GM18511 (cell line): ENCODE results near the gene EXOC4.
"Not testable (repeated sequence)": the region's sequence is repeated elsewhere in the genome, so short reads cannot be mapped to it uniquely, and the experiment has no call there.

Experiments
- ATAC-seq: cut with Tn5 transposase; IDR thresholded peaks from one replicate; pipeline ENCODE4 v1.9.1; 2021; ENCODE audit warnings: mild to moderate bottlenecking, moderate library complexity; ENCODE audit not compliant: unreplicated experiment

EXOC4 gene

DNA sequence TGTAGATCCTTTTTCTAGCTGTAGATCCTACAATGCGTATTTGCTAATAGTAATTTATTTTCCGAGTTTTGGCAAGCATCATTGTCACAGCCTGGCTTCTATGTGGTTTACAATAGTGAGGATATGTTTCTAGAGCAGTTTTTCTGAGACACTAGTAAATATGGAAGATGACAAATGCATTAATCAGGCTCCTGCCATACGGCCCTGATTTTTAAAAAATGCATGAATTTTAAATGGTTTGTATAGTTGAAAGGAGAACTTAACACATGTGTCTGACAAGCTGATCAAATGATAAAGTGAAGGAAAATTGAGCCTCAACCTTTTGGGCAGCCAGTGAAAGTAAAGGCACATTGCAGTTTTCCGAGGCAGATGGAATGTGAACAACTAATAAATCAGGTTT lies 354.1 kb downstream of the EXOC4 start:
- no peak for ATAC-seq

DNA sequence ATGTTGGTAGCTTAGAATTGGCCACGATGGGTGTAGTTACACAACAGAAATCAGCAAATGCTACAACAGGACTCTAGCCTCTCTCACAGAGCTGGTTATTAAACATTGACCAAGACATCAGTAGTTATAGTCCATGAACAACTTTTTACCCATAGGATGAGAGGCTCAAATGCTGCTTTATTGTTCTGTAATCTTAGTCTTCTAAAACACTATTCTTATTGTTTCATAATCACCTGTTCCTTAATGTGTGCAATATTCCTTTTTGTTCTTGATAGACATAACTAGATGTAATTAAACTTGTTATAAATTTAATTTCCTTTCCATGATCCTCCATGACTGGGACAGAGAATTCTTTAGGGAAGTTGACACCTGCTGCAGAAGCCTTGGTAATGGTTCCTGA lies 356.9 kb downstream of the EXOC4 start:
- ATAC-seq, result no peak

DNA sequence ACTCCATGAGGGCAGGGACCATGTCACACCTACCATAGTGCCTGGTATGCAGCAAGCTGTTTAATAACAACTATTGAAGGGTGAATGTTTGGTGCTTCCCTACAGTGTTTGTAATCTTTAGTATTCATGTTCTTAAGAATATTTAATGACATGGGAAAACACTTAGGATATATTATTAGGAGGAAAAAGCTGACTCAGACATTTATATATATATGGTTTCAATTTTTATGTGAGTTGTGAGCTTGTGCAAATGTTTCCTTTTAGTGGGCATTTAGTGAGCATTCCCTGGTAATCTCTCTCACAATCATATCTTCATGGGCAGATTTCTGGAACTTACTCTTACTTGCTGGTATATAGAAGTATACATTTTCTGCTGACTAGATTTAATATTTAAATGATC lies 359.1 kb downstream of the EXOC4 start:
- no peak for ATAC-seq

DNA sequence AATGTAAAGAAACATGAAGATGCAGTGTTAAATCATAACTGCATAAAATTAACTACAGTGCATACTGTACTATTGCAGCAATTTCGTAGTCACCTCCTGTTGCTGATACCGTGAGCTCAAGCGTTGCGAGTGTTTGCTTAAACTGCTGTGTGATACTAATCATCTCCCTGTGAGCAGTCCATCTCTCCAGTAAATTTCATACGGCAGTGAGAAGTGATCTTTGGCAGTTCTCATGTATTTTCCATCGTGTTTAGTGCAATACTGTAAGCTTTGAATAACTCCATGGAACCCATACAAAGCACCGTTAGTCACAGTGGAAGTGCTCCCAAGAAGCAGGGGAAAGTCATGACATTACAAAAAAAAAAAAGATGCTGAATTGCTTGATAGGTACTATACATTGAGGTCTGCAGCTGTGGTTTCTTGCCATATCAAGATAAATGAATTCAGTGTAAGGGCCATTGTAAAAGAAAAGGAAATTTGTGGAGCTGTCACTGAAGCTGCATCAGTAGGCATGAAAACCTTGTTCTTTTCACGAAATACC lies 360.4 kb downstream of the EXOC4 start:
- no peak for ATAC-seq

DNA sequence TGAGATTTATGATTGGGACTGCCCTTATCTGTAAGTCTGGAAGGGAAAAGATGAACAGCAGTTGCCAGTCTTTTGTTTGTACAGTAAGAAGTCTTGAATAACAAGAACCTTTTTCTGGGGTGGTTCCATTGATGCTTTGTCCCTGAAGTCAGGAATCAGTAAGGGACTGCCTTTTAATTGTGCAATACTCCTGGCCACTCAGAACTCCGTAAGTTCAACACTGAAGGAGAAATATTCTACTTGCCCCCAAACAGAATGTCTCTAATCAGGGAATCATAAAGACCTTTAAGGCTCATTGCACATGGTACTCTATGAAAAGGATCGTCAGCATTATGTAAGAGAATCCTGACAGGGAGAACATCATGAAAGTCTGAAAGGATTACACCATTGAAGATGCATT lies 361.4 kb downstream of the EXOC4 start:
- ATAC-seq, result no peak

DNA sequence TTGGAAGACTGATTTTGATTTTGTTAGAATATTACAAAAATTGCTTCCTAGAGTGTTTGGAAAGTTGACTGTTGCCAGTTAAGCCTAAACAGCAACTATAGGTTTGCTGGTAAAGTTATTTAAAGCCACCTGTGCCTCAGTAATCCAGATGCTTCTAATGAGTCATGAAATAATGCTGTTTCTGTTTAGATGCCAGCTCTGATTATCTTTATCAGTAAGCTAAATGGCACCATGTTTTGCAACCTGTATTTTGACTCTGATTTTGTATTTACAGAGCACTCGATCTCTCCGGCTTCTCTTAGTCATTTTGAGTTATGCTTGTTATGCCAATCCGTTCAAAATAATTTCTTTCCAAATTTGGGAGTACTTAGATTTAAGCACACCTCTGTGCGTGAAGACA lies 366.1 kb downstream of the EXOC4 start:
- no peak for ATAC-seq

DNA sequence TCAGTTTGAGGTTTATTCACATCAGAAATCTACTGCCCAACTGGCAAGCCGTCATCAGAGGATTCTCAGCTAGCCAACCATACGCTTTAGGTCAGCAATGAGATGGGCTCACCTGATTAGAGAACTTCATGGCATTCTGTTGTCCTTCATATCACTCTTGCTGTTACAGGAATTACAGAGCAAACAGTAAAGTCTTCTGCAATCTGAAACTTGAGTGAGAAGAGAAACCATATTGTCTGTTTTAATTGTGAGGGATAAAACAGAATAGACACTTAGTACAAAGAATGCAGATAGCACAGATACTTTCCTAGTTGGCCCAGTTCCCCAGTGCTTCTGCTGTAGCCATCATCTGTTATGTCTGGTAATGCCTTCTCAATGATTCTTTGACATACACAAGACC lies 366.6 kb downstream of the EXOC4 start:
- ATAC-seq, result no peak

DNA sequence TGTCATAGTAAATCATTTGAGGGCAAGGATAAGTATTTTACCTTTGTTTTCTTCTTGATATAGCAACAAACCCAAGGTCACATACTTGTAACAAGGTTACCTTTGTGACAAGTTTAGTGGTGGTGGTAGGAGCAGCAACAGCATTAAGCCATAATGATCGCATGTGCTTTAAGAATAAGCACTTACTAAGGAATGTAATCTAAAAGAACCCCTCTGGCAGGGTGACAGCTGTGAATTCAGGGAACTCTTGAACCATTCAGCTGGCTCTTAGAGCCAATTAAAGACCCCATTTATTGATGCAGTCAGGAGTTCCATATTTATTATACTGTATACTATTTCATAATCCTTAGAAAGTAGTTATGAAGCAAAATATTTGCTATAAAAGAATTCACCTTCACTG lies 370.8 kb downstream of the EXOC4 start:
- ATAC-seq, result no peak

DNA sequence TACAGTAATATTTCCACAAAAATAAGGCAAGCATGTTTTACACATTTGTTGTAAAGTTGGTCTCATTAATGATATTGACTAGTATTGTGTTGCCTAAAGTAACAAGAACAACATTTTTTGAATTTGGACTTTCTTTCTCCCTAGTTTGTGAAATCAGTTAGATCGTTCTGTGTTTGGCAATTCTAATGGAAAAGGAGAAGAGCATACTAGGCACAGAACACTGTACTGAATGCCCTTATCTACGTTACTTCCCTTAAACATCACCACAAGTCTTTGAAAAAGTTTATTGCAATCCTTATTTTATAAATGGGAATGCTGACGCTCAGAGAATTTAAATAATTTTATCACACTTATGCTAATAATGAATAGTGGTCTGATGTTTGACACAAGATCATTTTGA lies 372.2 kb downstream of the EXOC4 start:
- ATAC-seq, result no peak

DNA sequence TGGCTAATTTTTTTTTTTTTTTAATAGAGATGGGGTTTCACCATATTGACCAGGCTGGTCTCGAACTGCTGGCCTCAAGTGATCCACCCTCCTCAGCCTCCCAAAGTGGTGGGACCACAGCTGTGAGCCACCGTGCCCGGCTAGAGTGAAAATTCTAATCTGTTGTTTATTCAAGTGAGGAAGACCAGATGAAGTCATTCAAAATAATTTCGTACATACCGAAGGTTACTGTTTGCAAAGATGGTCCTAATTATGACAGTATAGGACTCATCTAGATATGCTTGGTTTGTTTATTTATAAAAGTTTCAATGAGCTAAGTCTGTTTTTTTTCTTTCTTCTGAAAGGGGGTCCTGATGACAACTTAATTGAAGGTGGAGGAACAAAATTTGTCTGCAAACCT lies 376.8 kb downstream of the EXOC4 start:
- no peak for ATAC-seq

DNA sequence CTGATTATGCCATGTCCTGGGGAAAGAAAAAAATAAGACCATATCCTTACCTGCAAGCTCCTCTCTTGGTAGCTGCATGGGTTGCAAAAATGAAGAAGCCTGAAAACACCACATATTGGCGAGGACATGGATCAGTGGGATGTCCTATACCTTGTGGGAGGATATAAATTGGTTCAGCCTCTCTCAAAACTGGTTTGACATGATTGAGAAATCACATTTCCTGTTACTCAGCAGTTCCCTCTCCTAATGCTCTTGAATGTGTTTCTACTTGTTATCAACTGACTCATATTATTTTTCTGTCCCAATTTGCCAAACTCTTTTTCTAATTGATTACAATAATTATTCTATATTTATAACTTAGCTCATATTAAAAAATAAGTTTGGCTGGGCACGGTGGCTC lies 380.2 kb downstream of the EXOC4 start:
- ATAC-seq, result no peak

DNA sequence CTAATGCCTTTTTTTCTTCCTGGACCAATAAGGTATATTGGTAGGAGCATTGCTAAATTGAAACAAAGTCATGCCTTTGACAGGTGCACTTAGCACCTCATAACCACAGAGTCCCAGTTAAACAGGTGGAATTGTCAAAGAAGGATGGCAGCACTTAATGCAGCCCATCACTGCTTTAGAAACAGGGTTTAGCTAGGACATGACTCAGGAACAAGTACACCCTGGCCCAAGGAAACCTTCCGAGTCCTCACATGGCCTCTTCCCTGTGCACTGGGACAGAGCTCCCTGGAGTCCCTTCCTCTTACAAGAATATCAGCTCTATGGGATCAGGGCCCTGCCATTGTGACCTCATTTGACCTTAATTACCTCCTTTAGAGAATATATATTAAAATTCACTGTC lies 382.7 kb downstream of the EXOC4 start:
- no peak for ATAC-seq

DNA sequence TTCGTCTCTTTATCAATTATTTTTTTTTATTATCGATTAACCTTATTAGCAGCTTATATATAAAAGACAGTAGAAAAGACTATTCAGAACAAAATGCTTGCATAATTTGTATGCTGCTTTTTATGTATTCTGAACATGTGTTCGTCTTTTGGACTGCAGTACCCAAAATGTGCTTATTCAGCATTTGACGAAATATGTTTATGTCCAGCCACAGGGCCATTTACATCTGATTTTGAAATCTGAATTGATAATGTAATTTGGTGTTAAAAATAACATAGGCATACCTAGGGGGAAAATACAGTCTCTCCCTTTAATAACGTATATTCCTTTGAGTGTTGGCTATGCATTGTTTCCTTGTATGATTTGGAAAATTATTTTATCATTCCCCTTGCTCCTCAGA lies 386.0 kb downstream of the EXOC4 start:
- ATAC-seq, result no peak

DNA sequence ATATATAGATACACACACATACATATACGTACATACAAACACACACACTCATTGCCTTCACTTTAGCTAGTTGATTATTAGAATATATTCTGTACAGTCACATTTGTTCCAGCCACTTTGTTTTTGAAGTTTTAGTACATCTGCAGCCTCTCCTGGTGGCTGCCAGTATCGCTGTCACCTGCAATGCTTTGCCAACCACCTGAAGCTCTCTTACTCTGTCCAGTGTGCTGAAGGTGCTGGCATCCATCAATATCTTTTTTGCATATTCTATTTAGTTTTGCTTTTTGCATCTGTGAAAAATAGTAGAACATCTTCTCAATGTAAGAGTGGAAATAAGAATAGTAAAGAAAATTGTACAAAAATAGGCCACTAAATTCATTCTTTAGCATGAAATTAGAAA lies 388.6 kb downstream of the EXOC4 start:
- no peak for ATAC-seq

DNA sequence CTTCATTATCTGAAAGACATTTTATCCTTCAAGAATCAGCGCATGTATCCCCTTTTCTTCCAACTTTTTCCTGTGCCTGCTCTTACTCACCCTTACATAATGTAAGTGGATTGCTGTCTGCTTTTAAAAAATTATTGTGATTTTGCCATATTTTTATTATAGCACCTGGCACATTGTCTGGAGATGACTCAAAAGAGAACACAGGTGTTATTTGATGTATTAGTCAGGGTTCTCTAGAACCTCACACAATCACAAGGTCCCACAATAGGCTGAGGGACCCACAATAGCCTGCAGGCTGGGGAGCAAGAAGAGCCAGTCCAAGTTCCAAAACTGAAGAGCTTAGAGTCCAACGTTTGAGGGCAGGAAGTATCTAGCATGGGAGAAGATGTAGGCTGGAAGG lies 390.0 kb downstream of the EXOC4 start:
- no peak for ATAC-seq

DNA sequence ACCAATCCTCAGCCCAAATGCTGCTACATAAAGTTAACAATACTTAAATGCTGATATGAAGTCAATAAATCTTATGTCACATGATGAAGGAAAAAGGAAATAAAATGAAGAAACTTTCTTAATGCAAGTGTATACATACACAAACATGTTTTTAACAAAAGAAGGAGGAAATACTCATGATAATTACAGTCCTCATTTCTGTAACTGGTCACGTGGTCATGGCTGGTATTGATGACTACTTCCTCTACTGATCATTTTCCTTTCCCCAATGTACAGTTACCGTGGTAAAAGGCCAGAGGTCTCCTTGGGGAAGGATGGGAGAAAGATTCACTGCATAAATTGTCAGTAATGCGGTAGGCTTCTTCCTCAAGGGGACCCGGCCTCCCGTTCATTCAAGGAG lies 390.8 kb downstream of the EXOC4 start:
- ATAC-seq, result not testable (repeated sequence)

DNA sequence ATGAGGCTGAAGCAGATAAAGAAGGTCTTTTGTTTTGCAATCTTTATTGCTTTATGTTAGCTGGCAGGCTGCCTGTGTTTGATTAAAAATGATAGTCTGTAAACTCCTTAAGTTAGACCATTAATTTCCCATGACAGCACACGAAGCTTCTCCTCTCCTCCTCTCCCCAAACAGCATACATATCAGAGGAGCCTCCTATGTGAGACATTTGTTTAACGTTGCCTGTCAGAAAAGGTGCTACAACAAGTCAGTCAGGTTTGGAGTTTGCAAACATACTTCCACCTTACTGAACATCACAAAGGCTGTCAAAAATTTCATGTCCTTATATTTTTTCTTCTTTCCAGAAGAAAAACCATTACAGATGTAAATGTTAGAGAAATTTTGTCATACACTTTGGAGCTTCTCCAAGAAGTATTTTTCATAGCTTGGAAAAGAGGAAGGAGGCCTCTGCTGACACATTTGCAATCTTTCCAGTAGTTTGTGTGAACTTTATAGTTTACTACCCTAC lies 393.1 kb downstream of the EXOC4 start:
- ATAC-seq, result no peak

DNA sequence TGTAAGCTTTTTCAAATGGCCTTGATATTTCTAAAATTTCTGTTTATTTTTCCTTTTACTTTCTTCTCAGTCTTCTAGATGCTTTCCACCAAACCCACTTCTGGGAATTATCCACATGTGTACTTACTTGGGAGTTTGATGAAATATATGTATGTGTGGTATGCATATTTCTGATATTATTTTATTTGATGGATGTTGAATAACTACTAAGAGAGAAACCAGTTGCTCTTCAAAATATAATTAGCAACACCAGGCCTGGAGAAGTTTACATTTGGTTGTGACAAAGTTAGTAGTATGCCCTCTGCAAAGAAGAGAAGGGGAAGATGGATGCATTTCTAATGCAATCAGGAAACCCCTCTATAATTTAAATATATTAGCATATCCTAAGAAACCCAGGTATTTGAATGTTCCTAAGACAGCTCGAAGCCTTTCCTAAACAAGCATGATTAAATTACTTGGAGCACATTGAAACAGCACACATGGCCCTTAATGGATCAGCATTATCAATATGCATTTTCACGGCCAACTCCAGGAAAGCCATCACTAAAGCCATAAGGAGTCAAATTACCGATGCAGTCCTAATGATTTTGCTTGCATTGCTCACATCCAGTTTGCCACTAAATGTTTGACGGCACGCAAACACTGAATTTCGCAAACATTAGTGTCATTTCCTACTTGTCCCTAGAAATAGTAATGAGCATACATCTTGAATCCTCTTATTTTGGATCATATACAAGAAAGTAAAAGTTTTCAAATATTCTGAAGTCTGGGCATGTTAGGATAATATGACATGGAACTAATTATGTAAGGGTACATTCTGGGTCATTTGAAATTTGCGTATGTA lies 393.8 kb downstream of the EXOC4 start:
- ATAC-seq, result no peak

DNA sequence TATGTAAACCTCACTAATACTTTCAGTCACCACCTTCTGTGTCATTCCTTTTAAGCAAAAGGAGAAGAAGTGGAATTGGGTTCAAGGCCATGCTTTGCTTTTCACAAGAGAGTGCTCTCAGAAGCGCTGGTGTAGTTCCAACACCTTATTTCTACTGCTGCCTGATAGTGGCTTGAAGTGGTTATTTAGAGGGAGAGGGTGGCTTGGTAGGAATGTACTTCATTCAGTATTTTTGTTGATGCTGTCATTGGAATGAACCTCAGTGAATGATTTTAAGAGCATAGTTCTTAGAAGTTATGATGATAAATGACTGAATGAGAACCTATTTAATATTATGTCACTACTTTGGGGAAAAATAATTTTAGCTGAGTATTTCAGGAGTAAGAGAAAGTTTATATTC lies 396.7 kb downstream of the EXOC4 start:
- ATAC-seq, result no peak

DNA sequence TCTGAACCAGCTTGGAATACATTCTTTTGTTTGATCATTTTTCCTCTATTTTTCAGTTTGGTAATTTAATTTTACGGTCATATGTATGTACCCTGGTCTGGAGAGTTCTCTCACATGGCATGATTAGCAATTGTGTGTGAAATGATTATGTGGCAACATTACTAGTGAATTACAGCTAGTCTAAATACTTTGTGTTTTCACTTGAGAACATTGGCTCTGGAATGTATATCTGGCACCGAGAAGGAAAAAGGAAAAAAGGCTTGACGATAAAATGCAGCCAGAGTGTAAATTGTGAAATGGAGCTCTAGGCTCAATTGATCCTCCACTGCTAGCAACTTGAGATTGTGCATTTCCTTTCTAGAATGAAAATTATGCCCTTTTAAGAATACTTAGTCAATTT lies 397.2 kb downstream of the EXOC4 start:
- no peak for ATAC-seq

DNA sequence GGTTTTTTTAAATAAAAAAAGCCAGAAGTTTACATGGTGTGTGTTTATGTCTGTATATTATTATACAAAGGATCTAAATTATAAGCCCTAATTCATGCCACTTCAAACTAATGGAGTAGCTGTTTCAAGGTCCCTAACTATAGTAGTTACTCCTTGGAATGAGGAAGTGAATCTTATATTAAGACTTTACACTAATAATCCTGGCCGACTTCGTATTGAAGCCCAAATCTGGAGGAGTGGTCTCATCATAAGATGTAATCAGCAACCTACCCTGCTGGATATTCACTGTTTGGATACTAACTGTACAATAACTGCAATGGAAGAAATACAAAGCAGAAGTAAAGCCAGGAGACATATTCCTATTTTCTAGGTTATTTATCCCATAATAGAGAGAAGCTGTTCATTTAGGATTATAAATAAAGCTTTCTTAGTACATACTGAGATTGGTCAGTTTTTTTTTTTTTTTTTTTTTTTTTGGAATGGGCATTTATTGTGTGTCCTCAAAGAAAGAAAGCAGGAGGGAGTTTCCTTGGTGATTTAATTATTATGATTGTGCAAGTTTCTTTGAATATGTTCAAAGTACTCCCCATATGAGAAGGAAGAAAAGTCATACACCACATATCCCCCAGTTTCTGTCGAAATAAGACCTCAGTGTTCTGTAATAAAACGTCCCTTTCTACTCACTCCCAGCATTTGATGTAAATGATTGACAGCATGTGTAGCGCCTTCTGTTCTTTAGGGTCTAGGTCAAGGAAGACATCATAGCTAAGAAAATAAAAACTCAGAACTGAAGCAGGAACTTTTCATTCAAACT lies 397.8 kb downstream of the EXOC4 start:
- no peak for ATAC-seq

DNA sequence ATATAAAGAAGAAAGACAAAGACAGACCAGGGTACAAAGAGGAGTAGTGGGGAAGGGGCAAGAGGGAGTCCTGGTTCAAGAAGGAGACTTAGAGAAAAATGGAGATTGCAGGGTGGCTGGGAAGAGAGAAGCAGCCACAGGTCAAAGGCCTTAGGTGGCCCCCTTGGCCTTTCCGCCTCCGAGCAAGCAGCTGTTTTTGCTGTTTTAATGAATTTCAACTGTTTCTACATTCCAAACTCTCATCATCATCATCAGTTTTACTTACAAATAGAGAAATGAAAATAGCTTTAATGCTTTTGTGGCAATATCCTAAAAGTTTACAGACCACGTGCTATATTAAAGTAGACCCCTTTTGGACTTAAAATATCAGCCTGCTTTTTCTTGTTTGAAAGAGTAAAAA lies 399.7 kb downstream of the EXOC4 start:
- no peak for ATAC-seq
